ENCODE results near the gene OR4E1.

- TF ChIP-seq TAF1 (IDR thresholded peaks at IDR 0.05; ENCODE audit: borderline replicate concordance, low read depth, low read length) (no peak), POLR2AphosphoS5 (IDR thresholded peaks at IDR 0.05; ENCODE audit: low read depth, low read length) (no peak)
These were observed 19.4 kb downstream of the OR4E1 start for GRCh38 chr14:21654215-21654614.
